Measurements from ENCODE around the gene WNK2.
"Not testable (repeated sequence)": the region's sequence is repeated elsewhere in the genome, so short reads cannot be mapped to it uniquely, and the experiment has no call there.

The WNK2 gene

GRCh38 chr9:93237540-93237939 lies 53.6 kb downstream of the WNK2 start:
- no peak for DNase-seq (ENCODE audit: low read depth)

GRCh38 chr9:93238953-93239925 lies 55.3 kb downstream of the WNK2 start:
- no peak for DNase-seq (ENCODE audit: low read depth)

- no peak for DNase-seq (ENCODE audit: low read depth)
These were observed 57.0 kb downstream of the WNK2 start for GRCh38 chr9:93240891-93241334.

GRCh38 chr9:93243112-93243511 lies 59.2 kb downstream of the WNK2 start:
- no peak for DNase-seq (ENCODE audit: low read depth)

GRCh38 chr9:93244101-93244500 lies 60.2 kb downstream of the WNK2 start:
- DNase-seq (ENCODE audit: low read depth): no peak

- no peak for DNase-seq (ENCODE audit: low read depth)
These were observed 60.8 kb downstream of the WNK2 start for GRCh38 chr9:93244510-93245436.

- no peak for DNase-seq (ENCODE audit: low read depth)
These were observed 61.6 kb downstream of the WNK2 start for GRCh38 chr9:93245437-93245970.

- no peak for DNase-seq (ENCODE audit: low read depth)
These were observed 62.2 kb downstream of the WNK2 start for GRCh38 chr9:93246111-93246510.

- no peak for DNase-seq (ENCODE audit: low read depth)
These were observed 62.6 kb downstream of the WNK2 start for GRCh38 chr9:93246526-93246925.

GRCh38 chr9:93247099-93247865 lies 63.3 kb downstream of the WNK2 start:
- no peak for DNase-seq (ENCODE audit: low read depth)

- no peak for DNase-seq (ENCODE audit: low read depth)
These were observed 64.0 kb downstream of the WNK2 start for GRCh38 chr9:93247892-93248291.

- no peak for DNase-seq (ENCODE audit: low read depth)
These were observed 64.6 kb downstream of the WNK2 start for GRCh38 chr9:93248386-93249040.

- DNase-seq (ENCODE audit: low read depth): no peak
These were observed 66.2 kb downstream of the WNK2 start for GRCh38 chr9:93250185-93250584.

GRCh38 chr9:93251309-93251708 lies 67.4 kb downstream of the WNK2 start:
- not testable (repeated sequence) for DNase-seq (ENCODE audit: low read depth)

- no peak for DNase-seq (ENCODE audit: low read depth)
These were observed 68.3 kb downstream of the WNK2 start for GRCh38 chr9:93252116-93252780.

GRCh38 chr9:93252781-93253530 lies 69.0 kb downstream of the WNK2 start:
- no peak for DNase-seq (ENCODE audit: low read depth)

GRCh38 chr9:93253633-93254032 lies 69.7 kb downstream of the WNK2 start:
- DNase-seq (ENCODE audit: low read depth): no peak

- DNase-seq (ENCODE audit: low read depth): no peak
These were observed 70.1 kb downstream of the WNK2 start for GRCh38 chr9:93254061-93254481.

- no peak for DNase-seq (ENCODE audit: low read depth)
These were observed 71.0 kb downstream of the WNK2 start for GRCh38 chr9:93254806-93255493.

Data from CMK (cell line).